Forelimb muscle (tissue), 1 donor: ENCODE results near the gene ICE2. TPM values are rescaled to one million over a fixed set of nuclear protein-coding genes. Genes with fewer than 3 reads are reported as not detected.

Experiments used
- DNase-seq: peaks from one replicate; pipeline ENCODE4 v3.0.0-alpha.2; 2013; ENCODE audit warnings: low read depth
- polyA plus RNA-seq: library from polyadenylated mRNA; unstranded; fragments of 120-200 nt; gene quantifications from one replicate; pipeline ENCODE4 v1.2.1, GENCODE V29; 2013; ENCODE audit not compliant: insufficient read length

ICE2 gene
- polyA plus RNA-seq, 1 donor: 37.5 TPM

- no peak for DNase-seq
These were observed 88.7 kb downstream of the ICE2 start for GRCh38 chr15:60390231-60390630.

- DNase-seq: no peak
These were observed 89.5 kb downstream of the ICE2 start for GRCh38 chr15:60389261-60390077.

GRCh38 chr15:60387321-60387720 lies 91.6 kb downstream of the ICE2 start:
- no peak for DNase-seq

GRCh38 chr15:60386615-60387014 lies 92.3 kb downstream of the ICE2 start:
- no peak for DNase-seq

GRCh38 chr15:60385620-60386552 lies 93.1 kb downstream of the ICE2 start:
- no peak for DNase-seq

GRCh38 chr15:60384526-60385126 lies 94.3 kb downstream of the ICE2 start:
- DNase-seq: no peak

- no peak for DNase-seq
These were observed 94.9 kb downstream of the ICE2 start for GRCh38 chr15:60384053-60384452.

GRCh38 chr15:60382773-60383674 lies 95.9 kb downstream of the ICE2 start:
- DNase-seq: no peak

- no peak for DNase-seq
These were observed 97.7 kb downstream of the ICE2 start for GRCh38 chr15:60381148-60381788.

GRCh38 chr15:60379525-60380274 lies 99.2 kb downstream of the ICE2 start:
- DNase-seq: no peak

- DNase-seq: no peak
These were observed 99.8 kb downstream of the ICE2 start for GRCh38 chr15:60379185-60379524.

GRCh38 chr15:60376677-60377095 lies 102.3 kb downstream of the ICE2 start:
- no peak for DNase-seq

- no peak for DNase-seq
These were observed 103.6 kb downstream of the ICE2 start for GRCh38 chr15:60375306-60375705.

GRCh38 chr15:60374628-60375081 lies 104.3 kb downstream of the ICE2 start:
- no peak for DNase-seq

GRCh38 chr15:60374209-60374608 lies 104.7 kb downstream of the ICE2 start:
- no peak for DNase-seq

- no peak for DNase-seq
These were observed 105.2 kb downstream of the ICE2 start for GRCh38 chr15:60373745-60374144.

- DNase-seq: no peak
These were observed 105.6 kb downstream of the ICE2 start for GRCh38 chr15:60373327-60373726.

GRCh38 chr15:60372756-60373155 lies 106.2 kb downstream of the ICE2 start:
- no peak for DNase-seq

- no peak for DNase-seq
These were observed 106.7 kb downstream of the ICE2 start for GRCh38 chr15:60372227-60372626.
